Measurements from ENCODE around the gene VAC14.
A peak's percentile ranks its signal among the peaks of the same experiment; 100 is the strongest.

VAC14 gene

DNA sequence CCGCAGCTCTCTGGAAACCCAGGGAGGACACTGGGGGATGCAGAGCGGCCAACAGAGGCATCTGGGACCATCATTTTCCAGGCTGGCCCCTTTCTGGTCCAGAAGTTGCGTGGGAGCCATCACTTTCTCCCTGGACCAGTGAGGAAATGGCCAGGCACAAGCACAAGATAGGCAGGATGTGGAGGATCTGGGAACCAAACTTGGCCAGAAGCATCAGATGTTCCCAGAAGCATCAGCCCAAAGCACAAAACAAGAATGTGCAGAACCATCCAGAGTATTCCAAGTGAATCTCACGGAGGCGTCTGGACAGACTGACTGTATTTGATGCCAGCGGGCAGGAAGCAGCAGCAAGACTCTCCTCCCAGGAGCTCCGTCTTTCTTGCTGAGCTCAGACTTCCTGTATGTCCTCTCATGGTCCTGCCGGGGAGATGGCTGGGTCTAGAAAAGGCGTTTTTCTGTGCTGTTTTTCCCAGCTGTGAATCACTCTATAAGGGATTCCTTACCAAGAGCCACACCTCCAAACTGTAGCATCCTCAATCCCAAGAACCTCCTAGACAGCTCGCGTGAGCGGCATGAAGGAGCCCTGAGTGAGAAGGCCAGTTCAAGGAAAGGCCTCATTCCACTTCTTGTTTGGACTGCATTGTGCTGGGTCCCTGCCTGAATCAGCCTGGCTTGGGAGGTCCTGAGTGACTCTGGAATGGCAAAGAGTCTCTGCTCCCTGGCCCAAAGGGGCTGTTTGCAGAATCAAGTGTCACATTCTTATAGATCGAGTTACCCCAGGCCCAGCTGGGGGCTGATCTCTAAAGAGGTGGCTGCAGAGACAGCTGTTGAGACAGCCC lies 65.6 kb downstream of the VAC14 start:
- DNase-seq = peak; percentile 52
- peaks cover 27% of the 10 kb centered on the region for H3K36me3 Mint-ChIP-seq (ENCODE audit: low read depth)
- TF ChIP-seq, protein P1, sequence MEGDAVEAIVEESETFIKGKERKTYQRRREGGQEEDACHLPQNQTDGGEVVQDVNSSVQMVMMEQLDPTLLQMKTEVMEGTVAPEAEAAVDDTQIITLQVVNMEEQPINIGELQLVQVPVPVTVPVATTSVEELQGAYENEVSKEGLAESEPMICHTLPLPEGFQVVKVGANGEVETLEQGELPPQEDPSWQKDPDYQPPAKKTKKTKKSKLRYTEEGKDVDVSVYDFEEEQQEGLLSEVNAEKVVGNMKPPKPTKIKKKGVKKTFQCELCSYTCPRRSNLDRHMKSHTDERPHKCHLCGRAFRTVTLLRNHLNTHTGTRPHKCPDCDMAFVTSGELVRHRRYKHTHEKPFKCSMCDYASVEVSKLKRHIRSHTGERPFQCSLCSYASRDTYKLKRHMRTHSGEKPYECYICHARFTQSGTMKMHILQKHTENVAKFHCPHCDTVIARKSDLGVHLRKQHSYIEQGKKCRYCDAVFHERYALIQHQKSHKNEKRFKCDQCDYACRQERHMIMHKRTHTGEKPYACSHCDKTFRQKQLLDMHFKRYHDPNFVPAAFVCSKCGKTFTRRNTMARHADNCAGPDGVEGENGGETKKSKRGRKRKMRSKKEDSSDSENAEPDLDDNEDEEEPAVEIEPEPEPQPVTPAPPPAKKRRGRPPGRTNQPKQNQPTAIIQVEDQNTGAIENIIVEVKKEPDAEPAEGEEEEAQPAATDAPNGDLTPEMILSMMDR (IDR thresholded peaks at IDR 0.05) = no peak
- peaks cover 76% of the 10 kb centered on the region for H3K4me1 Mint-ChIP-seq
- H3K27me3 Mint-ChIP-seq (ENCODE audit: low read depth, poor library complexity) = peaks cover 8% of the 10 kb centered on the region
- peak overlapping the region; percentile 96 for H3K27ac Mint-ChIP-seq
- no peaks in the 10 kb centered on the region for H3K9me3 Mint-ChIP-seq
- no peak overlapping the region for H3K4me3 Mint-ChIP-seq

DNA sequence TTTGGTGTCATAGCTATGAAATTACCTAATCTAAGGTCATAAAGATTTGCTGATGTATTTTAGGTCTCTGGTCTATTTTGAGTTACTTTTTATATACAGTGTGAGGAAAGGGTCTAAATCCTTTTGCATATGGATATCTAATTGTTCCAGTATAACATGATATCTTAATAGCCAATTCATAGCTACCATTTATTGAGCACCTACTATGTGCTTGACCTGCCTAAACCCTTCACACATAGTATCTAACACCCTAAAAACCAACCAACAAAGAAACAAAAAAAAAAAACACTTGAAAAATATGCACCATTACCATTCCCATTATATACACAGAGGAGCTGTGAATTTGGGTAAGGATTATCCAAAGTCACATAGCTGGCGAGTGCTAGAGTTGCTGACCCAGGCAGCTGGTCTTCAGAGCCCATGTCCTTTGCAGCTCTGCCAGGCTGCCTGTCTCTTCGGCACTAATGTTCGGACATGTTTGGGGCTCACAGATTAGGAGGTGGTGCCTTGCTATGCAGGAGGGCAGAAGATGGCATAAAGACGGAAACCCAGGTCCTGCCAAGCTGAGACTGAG lies 66.3 kb downstream of the VAC14 start:
- Mint-ChIP-seq H3K4me1 (peaks cover 77% of the 10 kb centered on the region), H3K27ac (peak overlapping the region; percentile 98), H3K36me3 (ENCODE audit: low read depth) (peaks cover 33% of the 10 kb centered on the region), H3K27me3 (ENCODE audit: low read depth, poor library complexity) (peaks cover 8% of the 10 kb centered on the region), H3K9me3 (no peaks in the 10 kb centered on the region), H3K4me3 (no peak overlapping the region)
- no peak for DNase-seq
- TF ChIP-seq, protein P1 (IDR thresholded peaks at IDR 0.05) = no peak

DNA sequence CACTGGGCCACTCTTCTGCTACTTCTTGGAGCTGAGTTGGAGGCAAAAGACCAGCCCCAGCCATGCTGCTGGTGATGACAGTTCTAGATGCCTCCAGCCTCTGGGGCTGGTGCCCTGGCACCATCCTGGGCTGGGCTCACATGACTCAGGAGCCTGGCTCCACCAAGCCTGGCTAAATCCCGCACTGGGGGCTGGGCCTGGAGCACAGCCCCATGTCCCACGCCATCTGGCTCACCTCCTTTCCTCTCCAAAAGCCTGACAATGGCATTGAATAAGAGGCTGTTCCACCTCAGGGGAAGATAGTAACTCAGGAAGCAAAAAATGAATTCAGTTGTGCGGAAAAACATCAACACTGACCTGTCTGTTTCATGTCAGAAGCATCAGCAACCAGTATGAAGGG lies 70.0 kb downstream of the VAC14 start:
- TF ChIP-seq, protein P1 (IDR thresholded peaks at IDR 0.05) = no peak
- Mint-ChIP-seq H3K4me3 (no peak overlapping the region), H3K27me3 (ENCODE audit: low read depth, poor library complexity) (peaks cover 4% of the 10 kb centered on the region), H3K36me3 (ENCODE audit: low read depth) (peaks cover 44% of the 10 kb centered on the region), H3K4me1 (peaks cover 66% of the 10 kb centered on the region), H3K9me3 (no peaks in the 10 kb centered on the region), H3K27ac (peak overlapping the region; percentile 83)
- no peak for DNase-seq

DNA sequence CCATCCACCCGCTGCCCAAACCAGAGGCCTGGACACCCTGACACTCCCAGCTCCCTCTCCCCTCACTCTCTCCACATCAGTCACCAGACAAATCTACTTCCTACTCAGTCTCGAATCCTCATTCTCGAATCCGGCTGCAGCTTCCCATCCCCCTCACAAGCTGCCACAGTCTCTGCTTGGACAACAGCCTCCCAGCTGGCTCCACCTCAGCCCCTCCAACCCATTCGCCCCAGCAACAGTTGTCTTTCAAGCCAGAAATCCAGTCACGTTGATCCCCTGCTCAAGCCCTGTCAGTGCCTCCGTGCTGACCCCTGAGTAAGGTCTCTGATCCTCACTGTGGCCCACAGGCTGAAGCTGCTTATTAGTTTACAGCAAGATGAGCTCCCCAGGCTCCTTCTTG lies 70.9 kb downstream of the VAC14 start:
- no peak for DNase-seq
- H3K27me3 Mint-ChIP-seq (ENCODE audit: low read depth, poor library complexity) = peaks cover 4% of the 10 kb centered on the region
- peaks cover 66% of the 10 kb centered on the region for H3K4me1 Mint-ChIP-seq
- no peak overlapping the region for H3K4me3 Mint-ChIP-seq
- TF ChIP-seq, protein P1 (IDR thresholded peaks at IDR 0.05) = no peak
- peaks cover 44% of the 10 kb centered on the region for H3K36me3 Mint-ChIP-seq (ENCODE audit: low read depth)
- no peaks in the 10 kb centered on the region for H3K9me3 Mint-ChIP-seq
- H3K27ac Mint-ChIP-seq = peak overlapping the region; percentile 70

DNA sequence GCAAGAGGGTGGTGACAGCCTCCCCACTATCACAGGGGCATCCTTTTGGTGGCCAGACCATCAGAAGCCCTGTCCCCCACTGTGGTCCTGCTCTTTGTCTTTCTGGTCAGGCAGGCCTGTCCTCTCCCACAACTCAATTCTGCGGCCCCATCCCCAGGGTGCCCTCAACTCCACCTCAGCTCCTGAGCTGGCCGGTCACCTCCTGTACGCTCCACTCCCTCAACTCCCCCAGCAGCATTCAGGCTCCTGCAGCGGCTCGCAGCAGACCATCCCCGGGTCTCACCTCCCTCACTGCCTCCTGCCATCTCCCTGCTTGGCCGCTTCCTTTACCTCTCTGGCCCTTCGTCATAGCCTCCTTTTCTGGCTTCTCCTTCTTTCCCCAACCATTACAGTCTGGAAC lies 71.7 kb downstream of the VAC14 start:
- TF ChIP-seq, protein P1 (IDR thresholded peaks at IDR 0.05) = no peak
- no peaks in the 10 kb centered on the region for H3K9me3 Mint-ChIP-seq
- H3K4me1 Mint-ChIP-seq = peaks cover 66% of the 10 kb centered on the region
- H3K36me3 Mint-ChIP-seq (ENCODE audit: low read depth) = peaks cover 44% of the 10 kb centered on the region
- H3K4me3 Mint-ChIP-seq = no peak overlapping the region
- DNase-seq = no peak
- H3K27ac Mint-ChIP-seq = peak overlapping the region; percentile 16
- H3K27me3 Mint-ChIP-seq (ENCODE audit: low read depth, poor library complexity) = no peaks in the 10 kb centered on the region

Measured in nephron progenitor cell (in vitro differentiated cells).